NT2/D1 (cell line): Measurements from ENCODE around the gene KCNT1.

Source experiments
- SUZ12 ChIP-seq: IDR thresholded peaks from 2 replicates; pipeline ENCODE4 v1.6.1; 2011; ENCODE audit not compliant: insufficient read length, insufficient read depth; ENCODE audit errors: extremely low read depth
- YY1 ChIP-seq: IDR thresholded peaks from 2 replicates; pipeline ENCODE4 v1.6.1; 2011; ENCODE audit not compliant: insufficient read length, insufficient read depth

DNA sequence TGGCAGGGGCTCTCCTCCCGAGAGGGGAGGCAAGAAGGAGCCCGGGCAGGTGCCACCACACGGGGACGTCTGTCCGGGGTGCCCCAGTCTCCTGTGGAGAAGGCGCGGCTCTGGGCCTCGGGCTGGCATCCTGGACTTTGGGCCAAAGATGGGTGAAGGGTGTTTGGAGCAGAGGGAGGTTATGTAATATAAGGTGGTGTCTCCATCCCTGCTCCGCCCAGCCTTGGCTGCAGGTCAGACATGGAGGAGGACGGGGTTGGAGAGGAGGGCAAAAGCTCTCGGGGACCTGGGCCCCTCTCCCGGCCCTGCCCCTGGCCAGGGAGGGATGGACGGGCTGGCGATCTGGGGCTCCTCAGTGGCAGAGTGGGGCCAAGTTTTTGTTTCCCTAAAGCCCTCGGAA, 1.5 kb upstream of the KCNT1 start:
- TF ChIP-seq SUZ12 (no peak), YY1 (no peak)
